Ureter (tissue), 1 donor: Measurements from ENCODE around the gene RBM20. TPM values are rescaled to one million over a fixed set of nuclear protein-coding genes. Genes with fewer than 3 reads are reported as not detected.
"Not testable (repeated sequence)": the region's sequence is repeated elsewhere in the genome, so short reads cannot be mapped to it uniquely, and the experiment has no call there.

ENCODE experiments used
- DNase-seq: peaks from one replicate; pipeline ENCODE4 v3.0.0-alpha.2; 2020; ENCODE audit warnings: low spot score
- total RNA-seq: library from RNA; stranded (reverse); gene quantifications from one replicate; pipeline ENCODE4 v1.2.4, GENCODE V29; 2023
- donor health status: DM: yes; HTN: yes; CAD: no.

Gene RBM20
- total RNA-seq, 1 donor from 2014 or later = 0.68 TPM

DNA sequence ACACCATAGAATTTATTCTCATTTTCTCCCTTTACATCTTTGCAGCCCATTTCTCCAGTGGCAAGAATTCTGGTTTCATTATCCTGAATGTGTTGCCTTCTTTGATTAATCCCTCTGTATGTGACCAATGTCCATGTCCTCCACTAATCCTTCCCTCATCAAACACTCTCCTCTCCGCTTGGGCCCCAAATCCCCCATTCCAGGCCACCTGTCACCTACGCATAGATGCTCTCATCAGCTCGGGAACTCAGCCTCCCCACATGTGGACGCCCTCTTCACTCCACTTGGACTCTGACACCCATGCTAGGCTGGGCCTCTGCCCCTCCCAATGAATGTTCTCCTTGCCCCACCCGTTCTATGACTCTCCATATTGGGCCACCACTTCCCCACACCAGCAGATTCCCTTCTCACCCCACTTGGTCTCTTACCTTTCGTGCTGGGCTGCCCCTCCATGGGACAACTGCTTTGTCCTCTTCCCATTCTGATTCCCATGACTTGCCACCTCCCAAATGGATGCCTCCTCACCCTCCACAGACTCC lies 18.7 kb upstream of the RBM20 start:
- no peak for DNase-seq

DNA sequence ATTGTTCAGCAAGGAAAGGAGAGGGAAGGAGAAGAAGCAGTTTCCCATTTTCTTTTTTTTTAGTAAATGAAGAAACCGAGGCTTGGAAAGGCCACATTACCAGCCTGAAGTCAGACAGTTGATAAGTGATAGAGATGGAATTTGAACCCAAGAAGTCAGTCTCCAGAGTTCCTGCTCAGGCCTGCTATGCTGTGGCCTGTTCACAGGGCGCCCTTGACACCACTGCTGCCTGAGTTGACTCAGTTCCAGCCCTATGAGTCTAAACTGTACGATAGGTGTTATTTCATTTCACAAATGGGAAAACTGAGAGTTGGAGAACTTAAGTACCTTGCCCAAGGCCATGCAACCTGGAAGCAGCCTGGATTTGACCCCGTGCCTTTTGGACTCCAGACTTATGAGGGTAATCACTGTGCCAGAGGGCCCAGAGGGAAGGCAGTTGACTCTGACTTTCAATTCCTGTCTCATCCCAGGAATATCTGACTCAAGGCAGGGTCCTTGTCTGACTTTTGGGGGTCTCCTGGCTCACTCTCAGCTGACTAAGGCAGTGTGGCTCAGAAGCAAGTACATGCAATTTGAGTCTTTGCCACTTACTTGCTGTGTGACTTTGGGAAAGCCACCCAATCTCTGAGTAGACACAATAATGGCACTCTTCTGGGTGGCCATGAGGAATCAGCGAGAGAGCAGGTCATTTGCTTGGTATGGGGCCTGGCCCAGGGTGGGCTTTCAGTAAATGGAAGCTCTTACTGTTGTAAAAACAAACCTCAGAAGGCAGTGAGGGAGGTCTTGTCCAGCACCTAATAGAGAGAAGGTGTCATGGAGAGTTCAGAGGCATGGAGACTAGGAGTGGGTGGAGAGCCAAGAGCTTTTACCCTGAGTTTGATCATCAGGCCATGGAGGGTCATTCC lies 17.9 kb upstream of the RBM20 start:
- no peak for DNase-seq

DNA sequence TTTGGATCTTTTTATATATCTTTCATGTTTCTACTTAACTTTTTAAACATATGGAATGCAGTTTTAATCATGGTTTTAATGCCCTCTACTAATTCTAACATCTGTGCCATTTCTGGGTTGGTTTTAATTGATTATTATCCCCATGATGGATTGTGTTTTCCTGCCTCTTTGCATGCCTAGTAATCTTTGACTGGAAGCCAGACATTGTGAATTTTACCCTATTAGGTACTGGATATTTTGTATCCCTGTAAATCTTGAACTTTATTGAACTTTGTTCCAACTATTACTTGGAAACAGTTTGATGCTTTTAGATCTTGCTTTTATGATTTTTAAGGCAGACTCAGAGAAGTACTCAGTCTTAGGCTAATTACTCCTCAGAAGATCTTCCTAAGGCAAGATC lies 16.0 kb upstream of the RBM20 start:
- DNase-seq = no peak

DNA sequence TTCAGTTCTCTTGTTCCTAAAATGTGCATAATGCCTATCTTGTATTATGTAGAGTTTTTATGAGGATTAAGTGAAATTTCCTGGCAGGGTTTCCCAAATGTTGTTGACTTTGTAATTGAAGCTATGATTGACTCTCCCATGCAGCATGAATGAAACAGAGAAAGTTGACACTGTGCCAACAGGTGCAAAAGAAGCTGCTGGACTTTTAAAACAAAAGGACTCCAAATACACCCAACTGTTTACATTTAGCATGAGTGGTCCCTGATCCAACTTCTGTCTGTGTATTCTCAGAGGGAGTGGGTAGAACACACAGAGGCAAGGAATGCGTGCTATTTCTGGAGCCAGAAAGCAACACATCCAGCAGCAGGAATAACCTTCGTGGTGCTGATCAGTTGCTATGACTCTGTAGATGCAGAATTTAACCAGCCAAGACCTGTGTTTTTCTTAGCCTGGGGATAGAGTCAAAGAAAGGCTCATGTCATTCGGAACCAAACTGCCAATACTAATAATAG lies 14.4 kb upstream of the RBM20 start:
- no peak for DNase-seq

DNA sequence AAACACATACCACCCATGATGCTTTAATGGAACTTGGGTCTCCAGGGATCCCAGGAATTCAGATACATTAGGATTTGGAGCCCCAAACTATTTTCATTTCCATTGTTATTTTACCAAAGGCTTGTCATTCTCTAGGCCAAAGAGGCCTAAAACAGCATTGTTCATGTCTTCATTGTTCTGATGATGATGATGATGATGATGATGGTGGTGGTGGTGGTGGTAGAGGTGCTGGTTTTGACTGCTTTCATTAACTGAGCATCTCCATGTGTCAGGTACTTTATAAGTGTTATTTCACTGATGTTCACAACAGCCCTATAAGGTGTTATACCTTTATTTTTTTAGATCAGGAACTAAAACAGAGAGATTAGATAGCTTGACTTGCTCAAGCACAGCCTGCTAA lies 12.2 kb upstream of the RBM20 start:
- DNase-seq = no peak

DNA sequence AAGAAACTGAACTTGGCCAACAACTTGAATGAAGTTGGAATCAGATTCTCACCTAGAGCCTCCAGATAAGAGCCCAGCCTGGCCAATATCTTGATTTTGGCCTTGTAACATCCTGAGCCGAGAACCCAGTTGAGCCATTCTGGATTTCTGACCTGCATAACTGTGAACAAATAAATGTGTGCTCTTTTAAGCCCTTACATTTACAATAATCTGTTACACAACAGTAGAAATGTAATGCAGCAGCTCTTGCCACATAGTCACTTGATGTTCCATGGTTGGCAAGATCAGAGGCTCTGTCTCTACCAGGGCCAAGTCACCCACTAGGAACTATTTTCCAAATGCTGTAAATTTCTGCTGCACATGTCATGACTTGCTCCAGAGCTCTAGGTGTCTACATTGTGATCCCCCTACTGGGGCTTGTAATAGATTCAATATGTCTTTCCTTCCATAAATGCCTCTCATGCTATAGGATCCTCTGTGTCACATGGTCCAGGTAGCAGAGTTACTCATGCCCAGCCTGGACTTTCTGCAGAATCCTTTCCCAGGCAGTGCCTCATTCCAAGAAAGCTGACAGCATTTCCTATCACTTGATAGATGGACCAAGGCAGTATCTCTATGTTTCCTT lies 11.4 kb upstream of the RBM20 start:
- no peak for DNase-seq

DNA sequence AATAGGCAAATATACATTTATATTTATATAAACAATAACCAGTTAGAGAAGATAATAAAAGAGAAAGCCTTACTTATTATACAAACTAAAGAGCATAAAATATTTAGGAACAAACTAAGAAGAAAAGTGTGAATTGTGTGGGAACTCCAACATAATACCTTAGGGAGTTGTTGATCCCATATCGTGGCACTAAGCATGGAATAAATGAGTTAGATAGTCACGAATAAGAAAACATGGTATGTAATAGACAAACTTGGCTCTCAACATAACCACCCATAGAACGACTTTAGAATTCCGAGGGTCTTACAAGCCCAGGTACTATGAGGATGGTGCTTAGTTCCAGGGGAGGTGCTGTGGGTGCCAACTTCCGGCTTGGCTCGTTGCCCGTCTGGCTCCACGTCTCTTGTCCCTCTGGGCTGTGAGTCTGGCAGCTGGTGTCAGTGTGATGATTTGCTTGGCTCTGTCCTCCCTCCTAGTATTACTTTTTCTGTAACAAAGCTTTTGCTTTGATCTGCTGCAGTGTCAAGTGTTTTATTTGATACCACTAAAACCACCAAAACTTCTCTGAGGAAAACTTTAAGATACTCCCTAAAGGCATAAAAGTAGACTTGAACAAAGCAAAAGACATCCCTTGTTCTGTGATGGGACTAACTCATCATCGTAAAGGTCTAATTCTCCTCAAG lies 9.5 kb upstream of the RBM20 start:
- no peak for DNase-seq

DNA sequence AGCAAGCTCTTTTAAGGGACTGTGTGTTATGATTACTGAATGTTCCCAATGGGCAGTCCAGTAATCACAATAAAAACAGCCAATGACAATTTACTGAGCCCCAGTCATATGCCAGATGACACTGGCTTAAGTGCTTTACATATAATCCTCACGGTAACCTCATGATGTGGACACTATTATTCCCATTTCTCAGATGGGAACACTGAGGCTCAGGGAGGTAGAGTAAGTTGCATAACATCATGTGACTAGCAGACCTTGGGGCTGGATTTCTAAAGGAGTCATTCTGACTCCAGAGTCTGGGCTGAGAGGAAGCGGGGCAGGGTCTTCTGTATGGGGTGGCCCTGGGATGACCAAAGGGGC lies 7.6 kb upstream of the RBM20 start:
- DNase-seq = no peak

DNA sequence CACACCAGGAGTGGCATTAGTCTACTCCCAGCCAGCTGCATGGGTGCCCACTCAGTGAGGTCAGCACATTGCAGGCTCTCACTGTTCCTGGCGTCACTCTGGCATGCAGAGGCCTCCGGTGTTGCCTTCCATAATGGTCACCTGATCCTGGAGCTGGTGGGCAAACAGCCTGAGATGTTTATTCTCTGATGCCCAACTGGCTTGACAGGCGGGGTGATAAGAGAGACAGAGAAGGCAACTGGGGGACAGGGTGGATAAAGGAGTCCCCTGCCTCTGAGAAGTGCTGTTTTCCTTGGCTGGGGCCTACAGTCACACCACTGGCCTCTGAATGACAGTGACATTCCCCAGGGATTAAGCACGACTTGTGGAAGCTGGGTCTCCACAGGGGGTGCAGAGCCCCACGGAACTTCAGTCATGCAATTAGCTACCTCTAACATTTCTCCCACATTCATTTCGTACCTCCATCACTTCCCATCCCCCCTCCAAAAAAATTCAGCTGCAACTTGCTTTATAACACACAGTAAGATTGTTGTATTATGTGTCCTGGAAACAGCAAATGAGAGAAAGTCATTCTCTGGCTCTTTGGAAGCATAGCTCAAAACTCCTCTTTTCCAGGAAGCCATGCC lies 7.1 kb upstream of the RBM20 start:
- no peak for DNase-seq

DNA sequence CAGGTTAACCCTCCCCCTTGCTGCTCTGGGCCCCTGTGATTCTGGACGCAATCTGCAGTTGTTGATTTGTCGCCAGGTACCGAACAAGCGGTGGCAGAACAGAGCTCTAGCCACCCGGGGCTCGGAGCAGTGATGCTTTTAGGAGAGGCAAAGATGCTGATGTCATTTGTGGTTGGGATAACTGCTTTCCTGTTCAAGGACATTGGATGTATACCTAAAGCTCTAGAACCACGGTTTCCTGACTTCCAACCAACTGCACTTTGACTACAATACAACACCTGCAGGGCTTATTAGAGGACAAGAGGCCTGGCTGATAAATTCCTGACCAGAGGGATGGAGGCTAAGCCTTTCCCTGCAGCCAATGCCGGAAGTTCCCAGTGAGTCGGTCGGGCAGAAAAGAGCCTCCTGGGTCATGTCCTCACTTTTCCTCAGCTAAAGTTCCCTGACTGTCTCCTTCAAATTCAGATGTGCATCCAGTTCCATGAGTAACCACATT lies 6.5 kb upstream of the RBM20 start:
- DNase-seq = no peak

DNA sequence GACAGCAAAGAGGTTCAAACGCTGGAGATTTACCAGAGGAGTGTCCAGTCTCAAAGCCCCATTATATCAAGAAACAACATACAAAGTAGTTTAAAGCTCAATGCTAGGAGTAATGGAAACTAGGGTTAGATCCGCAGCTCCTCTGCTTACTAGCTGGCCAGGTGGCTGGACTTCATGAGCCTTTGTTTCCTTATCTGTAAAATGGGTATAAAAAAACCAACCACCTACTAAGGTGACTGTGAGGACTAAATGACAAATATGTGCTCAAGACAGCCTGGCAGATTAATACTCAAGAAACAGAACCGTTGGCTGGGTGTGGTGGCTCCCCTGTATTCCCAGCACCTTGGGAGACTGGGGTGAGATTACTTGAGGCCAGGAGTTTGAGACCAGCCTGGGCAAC lies 5.8 kb upstream of the RBM20 start:
- DNase-seq = no peak

DNA sequence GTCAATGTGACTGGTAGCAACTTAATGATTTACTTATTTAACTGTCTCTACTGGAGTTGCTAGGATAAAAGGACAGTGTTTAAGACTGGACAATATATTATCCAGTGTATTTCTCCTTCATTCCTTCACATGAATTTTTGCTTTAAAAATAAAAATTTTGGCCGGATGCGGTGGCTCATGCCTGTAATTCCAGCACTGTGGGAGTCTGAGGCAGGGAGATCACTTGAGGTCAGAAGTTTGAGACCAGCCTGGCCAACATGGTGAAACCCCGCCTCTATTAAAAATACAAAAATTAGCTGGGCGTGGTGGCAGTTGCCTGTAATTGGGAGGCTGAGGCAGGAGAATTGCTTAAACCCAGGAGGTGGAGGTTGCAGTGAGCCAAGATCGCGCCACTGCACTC lies 5.1 kb upstream of the RBM20 start:
- DNase-seq = not testable (repeated sequence)

DNA sequence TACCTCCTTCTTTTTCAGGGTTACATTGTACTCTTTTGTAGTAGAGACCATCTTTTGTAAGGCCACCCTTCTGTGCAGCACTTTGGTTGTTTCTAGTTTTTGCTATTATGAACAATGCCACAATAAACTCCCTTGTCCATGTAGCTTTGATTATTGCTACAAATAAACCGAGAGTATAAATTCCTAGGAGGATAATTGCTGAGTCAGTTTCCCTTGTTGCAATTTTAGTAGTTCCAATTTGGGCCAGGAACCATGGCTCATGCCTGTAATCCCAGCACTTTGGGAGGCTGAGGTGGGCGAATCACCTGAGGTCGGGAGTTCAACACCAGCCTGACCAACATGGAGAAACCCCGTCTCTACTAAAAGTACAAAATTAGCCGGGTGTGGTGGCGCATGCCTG lies 4.3 kb upstream of the RBM20 start:
- not testable (repeated sequence) for DNase-seq

DNA sequence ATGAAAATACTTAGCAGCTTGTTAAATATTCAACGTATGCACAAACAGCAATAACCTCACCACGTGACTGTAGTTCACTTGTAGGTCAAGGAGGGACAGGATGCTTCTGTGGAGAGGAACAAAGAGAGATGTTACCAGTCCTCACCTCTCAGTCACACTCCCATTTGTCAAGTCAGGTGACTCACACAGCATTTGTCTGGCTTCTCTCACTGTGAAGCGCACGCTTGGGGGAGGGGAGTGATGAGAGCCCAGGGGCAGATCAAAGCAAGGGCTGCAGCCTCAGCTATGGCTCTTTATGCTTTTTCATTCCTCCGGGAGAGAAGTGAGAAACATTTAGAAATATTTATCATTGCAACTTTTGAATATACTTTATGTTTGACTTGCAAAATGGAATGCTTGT lies 2.9 kb upstream of the RBM20 start:
- no peak for DNase-seq

DNA sequence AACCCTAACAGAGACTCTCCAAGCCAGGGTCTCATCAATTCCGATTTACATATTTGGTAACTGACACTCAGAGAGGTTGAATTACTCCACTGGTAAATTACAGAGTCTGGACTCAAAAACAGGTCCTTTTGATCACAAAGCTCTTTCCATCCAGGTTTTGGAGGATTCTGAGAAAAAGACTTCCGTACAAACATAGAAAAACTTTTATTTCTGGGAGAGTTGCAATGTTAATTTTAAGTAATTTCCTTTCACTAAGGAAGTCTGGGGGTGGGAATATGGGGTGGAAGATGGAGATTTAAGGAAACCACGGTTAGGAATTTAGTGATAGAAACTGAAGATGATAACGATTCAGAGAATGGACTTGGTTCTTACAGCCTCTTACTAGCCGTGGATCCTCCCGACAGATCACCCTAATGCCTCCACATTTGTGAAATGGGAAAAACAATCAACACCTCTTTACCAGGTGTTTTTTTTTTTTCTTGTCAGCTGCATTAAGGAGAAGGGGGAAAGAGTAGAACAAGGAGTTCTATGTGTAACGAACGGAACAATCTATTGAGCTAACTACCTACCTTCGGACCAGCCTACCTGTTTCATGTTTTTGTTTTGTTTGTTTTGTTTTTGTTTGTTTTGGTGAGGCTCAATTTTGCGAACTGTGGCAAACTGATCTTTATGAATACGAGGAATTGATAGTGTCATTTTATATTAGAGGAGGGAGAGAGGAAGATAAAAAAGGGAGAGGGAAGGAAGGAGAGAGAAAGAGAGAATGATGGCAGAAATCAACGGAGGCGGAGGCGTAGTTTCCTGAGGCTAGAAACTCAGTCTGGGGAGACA lies 1.7 kb upstream of the RBM20 start:
- no peak for DNase-seq

DNA sequence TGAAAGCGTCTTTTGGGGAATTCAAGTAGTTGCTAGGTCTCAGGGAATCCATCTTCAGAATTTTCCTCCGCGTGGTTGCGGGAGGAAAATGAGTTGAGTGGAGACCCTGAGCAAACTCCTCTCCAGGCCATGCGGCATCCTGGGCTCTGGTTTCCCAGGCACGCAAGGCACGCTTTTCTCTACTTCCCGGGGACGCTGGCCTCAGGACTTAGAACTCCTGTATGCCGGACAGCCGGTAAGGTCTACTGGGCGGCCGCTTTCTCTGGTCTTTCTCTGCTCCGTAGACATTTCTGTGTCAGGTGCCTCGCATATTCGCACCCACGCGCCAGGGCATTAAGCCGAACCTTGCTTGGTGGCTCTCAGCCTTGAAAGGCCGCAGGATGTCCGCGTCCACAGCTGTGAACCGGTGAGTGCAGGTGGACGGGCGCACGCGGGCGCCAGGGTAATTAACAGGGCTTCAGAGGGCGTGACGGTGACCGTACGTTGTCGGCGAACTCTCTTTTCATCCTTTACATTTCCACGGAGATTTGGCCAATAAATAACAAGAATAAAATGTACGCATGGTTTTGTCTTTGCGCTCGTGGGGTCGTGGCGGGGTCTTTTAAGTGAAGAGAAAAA lies 992 bp upstream of the RBM20 start:
- DNase-seq = no peak

DNA sequence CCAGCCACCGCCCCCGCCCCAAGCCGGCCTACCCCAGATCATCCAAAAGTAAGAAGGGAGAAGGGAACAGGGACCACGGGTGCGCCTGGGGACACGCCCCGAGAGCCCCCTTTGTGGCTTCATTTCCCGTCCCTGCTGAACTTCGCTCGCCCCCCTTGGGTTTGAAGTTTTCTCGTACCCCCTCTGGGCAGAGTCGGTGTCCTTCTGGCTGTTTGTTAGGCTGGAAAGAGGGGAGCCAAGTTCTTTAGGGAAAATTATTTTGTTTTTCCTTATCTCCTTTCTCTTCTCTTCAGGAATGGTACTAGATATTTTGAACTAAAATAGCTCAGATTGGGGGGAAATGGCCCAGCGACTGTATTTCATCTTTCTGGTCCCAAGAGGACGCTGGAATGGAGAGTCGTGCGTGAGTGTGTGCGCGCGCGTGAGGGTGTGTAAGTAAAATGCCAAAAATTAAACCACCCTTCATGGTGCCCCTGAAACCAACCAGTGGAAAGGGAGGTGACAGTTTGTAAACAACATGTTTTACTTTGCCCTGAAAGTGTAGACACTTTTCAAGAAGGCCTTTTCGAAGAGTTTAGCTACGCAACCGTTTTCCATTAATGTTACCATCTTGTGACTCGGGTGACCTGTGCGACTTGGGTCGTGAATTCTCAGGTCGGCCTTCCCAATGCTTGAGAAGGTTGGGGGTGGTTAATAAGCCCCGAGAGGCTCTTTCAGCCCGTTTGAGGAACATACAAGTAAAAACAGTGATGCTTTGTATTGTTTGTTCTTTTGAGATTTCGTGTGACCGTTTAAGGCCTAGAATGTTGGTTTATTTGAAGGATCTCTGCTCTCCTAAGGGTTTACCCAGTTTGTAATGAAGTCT lies 694 bp downstream of the RBM20 start:
- no peak for DNase-seq

DNA sequence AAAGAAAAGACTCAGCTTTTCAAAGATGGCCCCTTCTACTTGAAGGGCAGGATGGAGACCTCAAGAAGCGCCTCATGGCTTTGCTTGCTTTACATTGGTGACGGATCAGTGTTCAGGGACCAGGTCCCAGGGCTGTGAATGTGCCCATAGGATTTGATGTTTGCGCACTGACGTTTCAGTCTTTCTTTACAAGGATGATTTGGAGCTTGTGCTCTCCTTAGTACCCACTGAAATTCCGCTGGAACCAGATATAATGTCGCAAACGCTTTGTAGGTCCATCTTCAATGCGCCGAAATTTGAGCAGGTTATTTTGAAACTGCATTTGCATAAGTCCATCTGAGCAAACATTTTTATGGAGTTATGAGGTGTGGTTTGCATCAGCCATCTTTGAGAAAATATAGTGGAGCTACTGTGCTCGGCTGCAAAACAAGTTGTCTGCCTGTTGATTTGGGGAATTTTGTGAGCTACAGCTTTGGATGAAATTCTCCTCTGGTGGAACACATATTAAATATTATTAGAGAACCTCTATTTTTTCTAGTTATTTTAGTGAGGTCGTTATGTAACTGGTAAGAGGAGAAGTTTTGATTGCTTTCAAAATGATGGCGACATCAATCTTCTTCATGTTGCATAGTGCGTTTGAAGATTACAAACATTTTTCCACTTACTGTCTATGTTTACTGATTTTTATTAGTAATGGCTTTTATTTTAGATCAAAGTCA lies 2.4 kb downstream of the RBM20 start:
- DNase-seq = no peak

DNA sequence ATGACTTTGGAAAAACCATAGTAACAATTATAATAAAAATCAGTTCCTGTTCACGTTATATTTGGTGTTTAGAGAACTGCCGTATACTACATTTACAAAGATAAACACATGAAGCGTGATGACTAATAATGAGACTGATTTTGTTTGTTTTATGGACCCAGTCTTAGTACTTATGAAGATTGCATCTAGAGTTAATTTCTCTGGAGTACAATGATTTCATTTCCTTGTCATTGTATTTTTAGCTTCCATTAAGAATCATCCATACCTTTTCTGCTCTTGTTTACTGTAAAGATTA lies 2.9 kb downstream of the RBM20 start:
- DNase-seq = no peak
